Urinary bladder (tissue), 4 donors: Measurements from ENCODE around the gene VASH1. TPM values are rescaled to one million over a fixed set of nuclear protein-coding genes. Genes with fewer than 3 reads are reported as not detected.

Experiments used
- DNase-seq: peaks from one replicate; pipeline ENCODE4 v3.0.0-alpha.2; 2015; ENCODE audit errors: extremely low spot score
- H3K27ac ChIP-seq: one replicate; pipeline ENCODE4 v1.5.1; 2013; ENCODE audit warnings: low read depth, mild to moderate bottlenecking, moderate library complexity
- H3K36me3 ChIP-seq: one replicate; pipeline ENCODE4 v1.6.1; 2013; ENCODE audit warnings: mild to moderate bottlenecking, moderate library complexity; ENCODE audit not compliant: insufficient read depth
- H3K4me1 ChIP-seq: one replicate; pipeline ENCODE4 v1.6.1; 2013; ENCODE audit warnings: mild to moderate bottlenecking, moderate library complexity; ENCODE audit not compliant: insufficient read depth
- H3K4me3 ChIP-seq: one replicate; pipeline ENCODE4 v1.5.1; 2013; ENCODE audit warnings: low read depth, low read length
- WGBS: extraction: QIAGEN DNeasy Blood & Tissue Kit; methylation state at CpG from one replicate; pipeline ENCODE4 v1.1.7; 2013; 5-methylcytosine and 5-hydroxymethylcytosine counted together
- polyA plus RNA-seq: library from polyadenylated mRNA; stranded (reverse); fragments of 200-250 nt; gene quantifications from one replicate; pipeline ENCODE4 v1.2.3, GENCODE V29; 2013
- total RNA-seq: library from RNA; depleted of rRNA; stranded (reverse); fragments of >200 nt; gene quantifications from one replicate; pipeline ENCODE4 v1.2.3, GENCODE V29; 2014
- donor health status: healthy with polysubstance abuse.
- donor health status: healthy.

The VASH1 gene
- total and polyA plus RNA-seq, 2 donors = 14.4 to 17.3 TPM

DNA sequence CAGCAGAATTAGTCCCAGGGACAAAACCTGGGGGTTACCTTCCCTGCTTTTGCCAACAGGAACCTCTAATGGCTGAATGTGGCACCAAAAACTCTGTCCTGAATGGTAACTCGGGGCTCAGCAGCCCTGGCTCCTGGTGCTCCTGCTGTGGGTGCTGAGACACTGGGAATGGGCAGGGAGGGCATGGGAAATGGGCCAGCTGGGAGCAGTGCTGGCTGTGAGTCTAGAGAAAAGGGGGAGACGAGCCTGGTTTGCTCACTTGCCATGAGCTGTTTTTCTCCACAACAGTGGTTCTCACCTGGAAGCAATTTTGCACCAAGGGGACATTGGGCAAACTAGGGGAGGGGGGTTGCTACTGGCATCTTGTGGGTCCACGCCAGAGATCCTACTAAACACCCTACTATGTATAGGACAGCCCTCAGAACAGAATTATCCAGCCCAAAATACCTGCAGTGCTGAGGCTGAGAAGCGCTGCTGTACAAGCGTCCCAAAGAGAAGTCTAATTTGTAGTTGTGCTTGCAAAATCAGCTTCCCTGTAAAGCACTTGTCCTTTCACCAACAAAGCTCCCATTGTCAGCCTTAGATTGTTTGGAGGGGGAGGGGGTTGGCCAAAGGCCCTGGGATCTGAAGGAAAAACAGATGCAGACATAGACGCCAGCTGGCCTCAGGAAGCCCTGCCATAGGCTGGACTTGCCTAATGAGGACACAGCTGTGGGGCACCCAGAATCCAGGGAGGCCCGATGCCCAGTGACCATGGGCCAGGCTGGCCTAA, 68.6 kb downstream of the VASH1 start:
- DNase-seq = no peak

DNA sequence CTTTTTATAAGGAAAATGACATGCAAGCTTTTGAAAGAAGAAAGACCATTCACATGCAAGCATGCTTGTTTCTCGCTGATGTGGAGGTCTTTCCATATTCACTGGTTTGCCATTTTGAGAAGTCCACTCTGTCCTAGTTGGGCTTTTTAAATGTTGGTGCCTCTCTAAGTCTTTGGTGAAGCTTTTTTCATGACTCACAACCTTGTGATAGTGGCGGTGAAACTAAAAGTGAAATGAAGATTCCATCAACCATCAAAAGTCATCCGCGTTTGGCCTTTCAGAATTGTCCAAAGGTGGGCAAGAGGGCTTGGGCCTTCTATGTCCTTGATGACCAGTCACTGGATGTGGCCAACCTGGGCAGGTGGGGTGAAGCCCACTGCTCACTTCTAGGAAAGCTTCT, 69.3 kb downstream of the VASH1 start:
- Histone ChIP-seq H3K36me3 (no peaks in the 10 kb centered on the region), H3K4me1 (no peaks in the 10 kb centered on the region), H3K27ac (no peak overlapping the region), H3K4me3 (no peak overlapping the region)
- no peak for DNase-seq
- 95% methylated on average over 4 of the region's 4 CpGs for WGBS

More for the DNA sequence above, 68.6 kb downstream of the VASH1 start:
- Histone ChIP-seq H3K4me3 (no peak overlapping the region), H3K4me1 (no peaks in the 10 kb centered on the region), H3K27ac (no peak overlapping the region), H3K36me3 (no peaks in the 10 kb centered on the region)
- 77% methylated on average over 7 of the region's 7 CpGs for WGBS

DNA sequence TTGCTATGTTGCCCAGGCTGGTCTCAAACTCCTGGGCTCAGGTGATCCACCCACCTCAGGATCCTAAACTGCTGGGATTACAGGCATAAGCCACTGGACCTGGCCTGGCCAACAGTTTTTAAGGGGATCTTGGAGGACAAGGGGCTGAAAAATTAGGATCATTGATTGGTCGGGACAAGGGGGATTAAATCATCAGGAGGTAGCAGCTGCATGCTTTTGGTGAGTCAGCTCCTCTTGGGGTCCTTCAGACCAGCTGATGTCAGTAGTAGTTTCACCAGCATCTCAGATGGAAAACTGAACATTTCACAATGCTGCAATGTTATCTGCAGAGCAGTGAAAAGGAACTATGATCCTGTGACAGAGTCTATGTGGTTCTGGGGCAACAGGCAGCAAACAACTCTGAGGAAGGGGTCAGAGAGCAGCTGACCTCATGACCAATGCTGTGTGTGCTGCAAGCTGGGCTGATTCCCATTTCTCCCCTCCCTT, 71.3 kb downstream of the VASH1 start:
- Histone ChIP-seq H3K4me1 (no peaks in the 10 kb centered on the region), H3K27ac (no peak overlapping the region), H3K4me3 (no peak overlapping the region), H3K36me3 (no peaks in the 10 kb centered on the region)
- no peak for DNase-seq
- WGBS = 67% methylated on average over 1 of the region's 1 CpG

Other genes with a start within 250 kb of the VASH1 start
- 10.7 TPM for gene ANGEL1, start 51.4 kb downstream of the VASH1 start, total RNA-seq
- gene ANGEL1, start 51.4 kb downstream of the VASH1 start, polyA plus RNA-seq = 11.9 TPM
- not detected for gene LRRC74A, start 64.9 kb downstream of the VASH1 start, total RNA-seq
- gene LRRC74A, start 64.9 kb downstream of the VASH1 start, polyA plus RNA-seq = not detected